Cerebellar cortex (tissue), 1 donor: ENCODE results near the gene MAT1A.
A peak's percentile ranks its signal among the peaks of the same experiment; 100 is the strongest.

Experiments used
- DNase-seq: peaks from one replicate; pipeline ENCODE4 v3.0.0-alpha.2; 2015; ENCODE audit warnings: low spot score

Gene MAT1A

GRCh38 chr10:80281784-80282765 is 7.4 kb downstream of the MAT1A start:
- no peak for DNase-seq

- no peak for DNase-seq
Measured at GRCh38 chr10:80281292-80281691, 8.2 kb downstream of the MAT1A start.

- DNase-seq, result no peak
Measured at GRCh38 chr10:80280071-80280800, 9.2 kb downstream of the MAT1A start.

- DNase-seq, result no peak
Measured at GRCh38 chr10:80279146-80279545, 10.3 kb downstream of the MAT1A start.

GRCh38 chr10:80278480-80278879 is 11.0 kb downstream of the MAT1A start:
- no peak for DNase-seq

- peak; percentile 95 for DNase-seq
Measured at GRCh38 chr10:80277567-80278250, 11.7 kb downstream of the MAT1A start.

- DNase-seq, result peak; percentile 89
Measured at GRCh38 chr10:80277016-80277415, 12.4 kb downstream of the MAT1A start.

- DNase-seq, result no peak
Measured at GRCh38 chr10:80276335-80276734, 13.1 kb downstream of the MAT1A start.

- no peak for DNase-seq
Measured at GRCh38 chr10:80275756-80276155, 13.7 kb downstream of the MAT1A start.

- DNase-seq, result no peak
Measured at GRCh38 chr10:80275135-80275498, 14.3 kb downstream of the MAT1A start.

- no peak for DNase-seq
Measured at GRCh38 chr10:80274396-80275134, 14.9 kb downstream of the MAT1A start.

- no peak for DNase-seq
Measured at GRCh38 chr10:80273523-80274170, 15.8 kb downstream of the MAT1A start.

GRCh38 chr10:80272793-80273522 is 16.5 kb downstream of the MAT1A start:
- DNase-seq, result no peak

- no peak for DNase-seq
Measured at GRCh38 chr10:80271416-80271815, 18.0 kb downstream of the MAT1A start.

- DNase-seq, result no peak
Measured at GRCh38 chr10:80270887-80271286, 18.6 kb downstream of the MAT1A start.

- DNase-seq, result no peak
Measured at GRCh38 chr10:80268938-80269588, 20.4 kb downstream of the MAT1A start.

- DNase-seq, result no peak
Measured at GRCh38 chr10:80268266-80268665, 21.2 kb downstream of the MAT1A start.

GRCh38 chr10:80266513-80266863 is 23.0 kb downstream of the MAT1A start:
- DNase-seq, result no peak

GRCh38 chr10:80265740-80266512 is 23.5 kb downstream of the MAT1A start:
- DNase-seq, result no peak
